ENCODE measurements around the gene ZMIZ1.

Gene ZMIZ1

GRCh38 chr10:79063661-79064492 lies 4.9 kb upstream of the ZMIZ1 start:
- no peak for DNase-seq (ENCODE audit: low spot score)

GRCh38 chr10:79065091-79065551 lies 3.6 kb upstream of the ZMIZ1 start:
- DNase-seq (ENCODE audit: low spot score): no peak

GRCh38 chr10:79065853-79066252 lies 2.9 kb upstream of the ZMIZ1 start:
- DNase-seq (ENCODE audit: low spot score): no peak

DNA sequence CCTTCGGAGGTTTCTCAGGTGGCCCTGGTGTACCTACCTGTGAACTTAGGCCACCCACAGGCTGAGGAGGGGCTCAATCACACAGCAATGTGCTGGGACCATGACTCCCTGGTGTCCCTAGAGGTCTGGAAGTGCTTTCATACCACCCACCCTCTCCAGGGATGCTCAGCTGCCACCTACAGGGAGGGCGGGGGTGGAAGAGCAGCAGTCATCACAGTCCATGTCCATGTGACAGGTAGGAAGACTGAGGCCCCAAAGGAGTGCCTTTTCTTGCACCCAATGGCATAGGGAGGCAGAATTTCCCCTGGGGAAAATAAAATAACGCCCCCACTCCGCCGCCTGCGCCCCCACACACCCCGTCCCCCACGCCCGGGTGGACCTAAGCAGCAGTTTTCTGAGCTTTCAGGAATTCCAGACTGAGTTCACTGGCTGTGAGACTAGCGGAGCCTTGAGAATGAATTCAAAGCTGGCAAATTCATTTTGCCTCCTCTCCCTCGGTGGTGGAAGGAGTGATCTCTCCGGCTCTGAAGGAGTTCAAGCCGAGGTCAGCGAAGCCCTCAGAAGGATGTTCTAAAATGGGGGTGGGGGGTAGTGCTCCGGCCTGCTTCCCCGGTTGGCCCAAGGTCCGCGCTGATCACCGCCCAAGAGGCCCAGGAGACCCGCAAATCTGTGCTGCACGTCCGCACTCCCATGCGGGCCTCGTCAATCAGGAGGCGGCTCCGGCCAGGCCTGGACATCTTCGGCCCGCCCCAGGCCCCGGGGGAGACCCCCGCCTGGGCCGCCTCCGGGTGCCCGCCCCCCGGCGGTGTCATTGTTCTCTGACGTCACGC lies 2.1 kb upstream of the ZMIZ1 start:
- DNase-seq (ENCODE audit: low spot score): peak; percentile 41

DNA sequence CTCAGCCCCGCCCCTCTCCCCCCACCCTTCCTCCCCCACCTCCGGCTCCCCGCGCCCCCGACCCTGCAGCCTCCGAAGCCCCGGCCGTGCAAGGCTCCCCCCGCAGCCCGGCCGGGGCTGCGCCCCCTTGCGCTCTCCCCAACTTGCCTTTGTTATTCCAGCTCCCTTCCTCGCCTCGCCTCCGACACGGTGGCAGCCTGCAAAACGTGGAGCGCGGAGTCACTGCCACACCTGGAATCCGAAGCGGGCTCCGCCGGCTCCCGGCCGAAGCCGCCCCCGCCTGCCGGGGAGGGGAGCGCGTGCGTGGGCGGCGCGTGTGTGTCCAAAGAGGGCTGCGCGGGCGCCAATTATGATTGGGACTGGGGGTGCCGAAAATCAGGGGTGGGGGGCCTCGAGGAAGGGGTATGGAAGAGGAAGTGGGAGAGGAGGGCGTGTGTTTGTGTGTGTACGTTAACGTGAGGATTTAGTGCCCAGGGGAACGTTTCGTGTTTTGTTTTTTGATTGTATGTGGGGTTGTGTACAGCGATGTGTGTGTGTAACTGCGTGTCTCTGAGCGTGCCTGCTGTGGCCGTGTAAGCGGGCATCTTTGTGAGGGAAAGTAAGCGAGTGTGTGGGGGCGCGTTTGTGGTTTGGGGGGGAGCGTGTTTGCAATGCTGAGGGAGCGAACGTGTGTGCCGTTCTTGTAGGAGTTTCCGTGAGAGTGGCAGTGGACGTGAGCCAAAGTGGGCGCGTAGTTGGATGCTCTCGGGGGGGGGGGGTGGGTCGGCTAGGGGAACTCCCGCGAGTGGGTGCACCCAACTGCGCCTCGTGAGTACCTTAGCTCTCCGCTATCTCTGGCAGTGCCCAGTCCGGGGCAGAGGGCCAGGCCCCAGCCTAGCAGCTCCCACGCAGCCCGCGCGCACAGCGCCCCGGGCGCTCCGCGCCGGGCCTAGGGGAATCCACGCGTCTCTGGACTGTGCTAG lies 1.2 kb upstream of the ZMIZ1 start:
- peak; percentile 81 for DNase-seq (ENCODE audit: low spot score)

GRCh38 chr10:79068203-79068561 lies 584 bp upstream of the ZMIZ1 start:
- DNase-seq (ENCODE audit: low spot score): no peak

DNA sequence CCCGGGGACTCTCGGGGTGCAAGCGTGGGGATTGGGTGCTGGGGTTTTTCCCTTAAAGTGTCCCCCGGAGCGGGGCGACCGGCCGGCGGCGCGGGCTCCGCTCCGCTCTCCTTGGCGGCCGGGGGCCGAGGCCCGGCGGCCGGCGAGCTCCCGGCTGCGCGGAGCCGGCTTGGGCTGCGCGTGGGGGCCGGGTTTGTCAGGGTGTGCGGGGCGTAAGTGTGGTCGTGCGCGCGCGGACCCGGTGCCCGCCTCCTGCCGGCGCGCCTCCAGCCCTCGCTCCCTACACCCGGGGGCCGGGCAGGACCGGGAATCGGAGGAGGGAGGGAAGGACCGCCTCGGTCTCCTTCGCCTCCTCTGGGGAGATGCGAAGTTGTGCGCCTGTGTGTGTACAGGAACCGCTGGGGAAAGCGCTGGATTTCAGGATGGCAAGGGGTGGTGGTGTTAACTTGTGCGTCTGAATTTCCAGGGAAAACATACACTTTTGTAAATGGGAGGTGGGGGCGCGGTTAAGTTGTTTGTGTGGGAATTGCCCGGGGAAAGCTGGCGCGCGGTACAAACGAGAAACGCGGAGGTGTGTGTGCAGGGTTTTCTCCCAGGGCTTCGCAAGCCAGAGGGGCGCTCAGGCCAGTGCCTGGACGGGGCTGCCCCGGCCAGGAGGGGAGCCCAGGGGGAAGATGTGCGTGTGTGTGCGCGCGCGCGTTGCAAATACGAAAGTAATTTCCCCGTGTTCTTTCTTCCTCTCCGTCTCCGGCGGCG lies 737 bp downstream of the ZMIZ1 start:
- no peak for DNase-seq (ENCODE audit: low spot score)

DNA sequence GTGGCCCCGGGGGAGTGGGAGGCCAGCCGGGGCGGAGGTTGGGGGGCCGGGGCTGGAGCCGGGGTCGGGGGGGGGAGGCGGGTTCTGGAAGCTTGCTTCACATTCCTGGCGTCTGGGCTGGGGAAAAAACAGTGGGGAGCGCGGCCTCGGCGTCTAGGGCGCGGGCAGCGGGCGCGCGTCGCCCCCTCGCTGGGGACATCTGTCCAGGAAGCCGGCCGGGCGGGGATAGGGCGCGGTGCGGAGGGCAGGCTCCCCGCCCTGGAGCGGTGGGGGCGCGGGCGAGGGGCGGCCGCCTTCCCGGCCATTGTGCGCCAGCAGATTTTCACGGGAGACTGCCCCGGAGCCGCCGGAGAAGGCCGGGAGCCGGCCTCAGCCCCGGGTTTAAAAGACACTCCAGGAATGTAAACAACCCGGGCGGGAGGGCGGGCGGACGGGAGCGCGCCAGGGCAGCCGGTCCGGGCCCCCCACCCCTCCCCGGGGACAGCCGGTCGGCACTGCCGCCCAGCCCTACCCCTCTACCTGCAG lies 1.4 kb downstream of the ZMIZ1 start:
- DNase-seq (ENCODE audit: low spot score): no peak

DNA sequence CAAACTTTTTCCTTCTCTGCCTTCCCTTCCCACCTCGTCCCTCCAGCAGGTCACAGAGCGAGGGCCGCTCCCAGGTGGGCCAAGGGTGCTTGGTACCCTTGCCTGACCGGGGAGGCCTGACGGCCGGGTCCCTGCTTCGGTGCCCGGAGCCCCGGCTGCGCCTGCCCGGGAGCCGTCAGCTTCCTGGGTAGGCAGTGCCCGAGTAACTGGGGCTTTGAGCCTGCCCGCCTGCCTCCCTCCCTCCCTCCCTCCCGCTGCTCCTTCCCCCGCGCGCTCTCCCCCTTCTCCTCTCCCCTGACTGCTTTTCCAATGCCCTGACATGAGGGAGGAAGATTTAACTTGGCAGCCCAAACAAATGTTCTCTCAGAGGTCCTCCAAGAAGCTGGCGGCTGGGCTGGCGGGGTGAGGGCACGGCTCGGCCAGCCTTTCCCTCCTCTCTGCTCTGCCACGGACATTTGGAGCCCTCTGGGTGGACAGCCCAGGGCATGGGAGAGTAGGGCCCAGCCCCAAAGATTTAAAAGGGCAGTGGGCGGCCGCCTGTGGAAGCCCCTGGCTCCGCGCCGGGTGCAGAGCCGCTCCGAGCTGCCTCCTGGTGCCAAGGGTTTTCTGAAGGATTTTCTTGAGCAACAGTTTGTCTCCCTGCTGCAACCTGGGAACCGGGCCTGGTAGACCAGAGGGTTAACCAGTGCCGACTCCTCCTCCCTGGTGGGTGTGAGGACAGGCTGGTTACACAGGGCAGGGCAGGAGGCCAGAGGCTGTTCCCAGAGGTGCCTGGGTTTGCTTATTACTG lies 2.0 kb downstream of the ZMIZ1 start:
- peak; percentile 88 for DNase-seq (ENCODE audit: low spot score)

GRCh38 chr10:79071396-79071923 lies 2.7 kb downstream of the ZMIZ1 start:
- DNase-seq (ENCODE audit: low spot score): no peak

GRCh38 chr10:79072041-79072441 lies 3.3 kb downstream of the ZMIZ1 start:
- DNase-seq (ENCODE audit: low spot score): peak; percentile 52

DNA sequence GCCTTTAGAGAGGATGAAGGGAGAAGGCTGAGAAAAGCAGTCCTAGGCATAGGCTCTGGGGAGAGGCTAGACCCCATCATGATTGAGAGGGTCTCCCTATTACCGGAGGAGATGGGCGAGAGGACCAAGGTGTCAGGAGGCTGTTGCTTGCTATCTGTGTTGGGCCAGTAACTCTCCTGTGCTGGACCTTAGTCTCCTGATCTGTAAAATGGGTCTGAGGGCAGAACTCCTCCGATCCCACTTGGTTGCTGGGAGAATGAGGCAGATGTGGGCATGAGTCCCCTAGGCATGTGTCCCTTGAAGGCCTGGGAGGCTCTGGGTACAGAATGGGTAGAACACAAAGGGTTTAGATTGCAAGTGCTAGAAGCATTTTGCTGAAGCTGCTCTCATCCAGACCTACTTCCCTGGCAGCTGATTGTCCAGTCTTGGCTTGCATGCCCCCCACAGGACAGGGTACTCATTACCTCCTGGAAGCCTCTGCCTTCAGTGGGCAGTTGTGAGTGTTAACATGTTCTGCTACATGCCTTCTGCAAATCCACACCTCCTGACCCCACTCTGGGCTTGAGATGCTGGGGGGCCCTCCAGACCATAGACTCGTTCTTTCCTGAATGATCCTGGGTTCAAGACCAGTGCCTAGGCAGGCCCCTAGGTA lies 4.4 kb downstream of the ZMIZ1 start:
- no peak for DNase-seq (ENCODE audit: low spot score)

DNA sequence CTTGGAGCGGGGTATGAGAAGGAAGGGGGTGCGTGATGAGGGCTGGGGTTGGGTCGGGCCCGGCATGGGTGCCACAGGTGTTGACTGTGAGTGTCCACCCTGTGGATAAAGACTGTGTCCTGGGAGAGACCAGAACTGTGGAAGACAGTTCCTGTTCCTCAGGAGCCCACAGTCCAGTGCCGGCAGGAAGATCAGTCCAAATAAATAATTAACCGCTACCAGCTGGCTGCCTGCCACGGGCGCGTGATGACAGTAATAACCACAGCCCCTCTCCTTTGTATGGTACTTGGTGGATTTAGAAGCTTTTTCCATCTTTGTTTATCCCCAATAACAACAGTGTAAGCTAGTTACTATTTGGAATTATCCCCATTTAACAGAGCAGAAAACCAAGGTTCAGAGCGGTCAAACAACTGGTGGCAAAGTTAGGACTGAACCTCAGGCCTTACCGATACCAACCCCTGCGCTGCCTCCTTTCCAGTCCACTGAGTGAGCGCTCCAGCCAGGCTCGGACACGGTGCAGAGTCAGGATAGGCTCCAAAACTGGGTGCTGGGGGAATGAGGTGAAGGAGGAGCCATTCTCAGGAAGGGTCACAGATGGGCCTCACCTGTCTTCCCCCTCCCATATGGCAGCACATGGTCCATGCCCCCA lies 5.1 kb downstream of the ZMIZ1 start:
- no peak for DNase-seq (ENCODE audit: low spot score)

GRCh38 chr10:79074732-79075131 lies 6.0 kb downstream of the ZMIZ1 start:
- DNase-seq (ENCODE audit: low spot score): no peak

- DNase-seq (ENCODE audit: low spot score): no peak
Observed at GRCh38 chr10:79075418-79075817, 6.7 kb downstream of the ZMIZ1 start.

GRCh38 chr10:79077488-79078173 lies 8.9 kb downstream of the ZMIZ1 start:
- DNase-seq (ENCODE audit: low spot score): no peak

- DNase-seq (ENCODE audit: low spot score): no peak
Observed at GRCh38 chr10:79078367-79079053, 9.7 kb downstream of the ZMIZ1 start.

DNA sequence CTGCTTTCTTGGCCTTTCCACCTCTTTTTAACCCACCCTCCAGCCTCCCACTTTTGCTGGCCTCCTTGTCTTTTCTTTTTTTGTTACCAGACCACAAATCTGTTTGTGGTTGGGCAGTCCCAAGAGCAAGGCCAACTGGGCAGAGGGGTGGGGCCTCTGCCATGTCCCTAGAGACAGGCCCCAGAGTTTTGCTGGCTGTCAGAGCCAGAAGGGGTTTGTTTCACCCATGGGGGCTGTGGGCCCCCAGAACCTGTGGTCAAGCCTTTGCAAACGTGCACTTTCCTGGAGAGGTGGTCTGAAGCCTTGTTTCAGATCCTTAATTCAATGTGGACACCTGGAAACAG lies 10.3 kb downstream of the ZMIZ1 start:
- DNase-seq (ENCODE audit: low spot score): no peak
